ENCODE results near the gene PPP2R1B. TPM values are rescaled to one million over a fixed set of nuclear protein-coding genes. Genes with fewer than 3 reads are reported as not detected.

The PPP2R1B gene
- total and polyA plus RNA-seq, 2 of the 8 experiments (the other 6 are each of a cell fraction or from before 2014, with no cell fraction given): 25.8 to 87.0 TPM

- TF ChIP-seq, protein P1, sequence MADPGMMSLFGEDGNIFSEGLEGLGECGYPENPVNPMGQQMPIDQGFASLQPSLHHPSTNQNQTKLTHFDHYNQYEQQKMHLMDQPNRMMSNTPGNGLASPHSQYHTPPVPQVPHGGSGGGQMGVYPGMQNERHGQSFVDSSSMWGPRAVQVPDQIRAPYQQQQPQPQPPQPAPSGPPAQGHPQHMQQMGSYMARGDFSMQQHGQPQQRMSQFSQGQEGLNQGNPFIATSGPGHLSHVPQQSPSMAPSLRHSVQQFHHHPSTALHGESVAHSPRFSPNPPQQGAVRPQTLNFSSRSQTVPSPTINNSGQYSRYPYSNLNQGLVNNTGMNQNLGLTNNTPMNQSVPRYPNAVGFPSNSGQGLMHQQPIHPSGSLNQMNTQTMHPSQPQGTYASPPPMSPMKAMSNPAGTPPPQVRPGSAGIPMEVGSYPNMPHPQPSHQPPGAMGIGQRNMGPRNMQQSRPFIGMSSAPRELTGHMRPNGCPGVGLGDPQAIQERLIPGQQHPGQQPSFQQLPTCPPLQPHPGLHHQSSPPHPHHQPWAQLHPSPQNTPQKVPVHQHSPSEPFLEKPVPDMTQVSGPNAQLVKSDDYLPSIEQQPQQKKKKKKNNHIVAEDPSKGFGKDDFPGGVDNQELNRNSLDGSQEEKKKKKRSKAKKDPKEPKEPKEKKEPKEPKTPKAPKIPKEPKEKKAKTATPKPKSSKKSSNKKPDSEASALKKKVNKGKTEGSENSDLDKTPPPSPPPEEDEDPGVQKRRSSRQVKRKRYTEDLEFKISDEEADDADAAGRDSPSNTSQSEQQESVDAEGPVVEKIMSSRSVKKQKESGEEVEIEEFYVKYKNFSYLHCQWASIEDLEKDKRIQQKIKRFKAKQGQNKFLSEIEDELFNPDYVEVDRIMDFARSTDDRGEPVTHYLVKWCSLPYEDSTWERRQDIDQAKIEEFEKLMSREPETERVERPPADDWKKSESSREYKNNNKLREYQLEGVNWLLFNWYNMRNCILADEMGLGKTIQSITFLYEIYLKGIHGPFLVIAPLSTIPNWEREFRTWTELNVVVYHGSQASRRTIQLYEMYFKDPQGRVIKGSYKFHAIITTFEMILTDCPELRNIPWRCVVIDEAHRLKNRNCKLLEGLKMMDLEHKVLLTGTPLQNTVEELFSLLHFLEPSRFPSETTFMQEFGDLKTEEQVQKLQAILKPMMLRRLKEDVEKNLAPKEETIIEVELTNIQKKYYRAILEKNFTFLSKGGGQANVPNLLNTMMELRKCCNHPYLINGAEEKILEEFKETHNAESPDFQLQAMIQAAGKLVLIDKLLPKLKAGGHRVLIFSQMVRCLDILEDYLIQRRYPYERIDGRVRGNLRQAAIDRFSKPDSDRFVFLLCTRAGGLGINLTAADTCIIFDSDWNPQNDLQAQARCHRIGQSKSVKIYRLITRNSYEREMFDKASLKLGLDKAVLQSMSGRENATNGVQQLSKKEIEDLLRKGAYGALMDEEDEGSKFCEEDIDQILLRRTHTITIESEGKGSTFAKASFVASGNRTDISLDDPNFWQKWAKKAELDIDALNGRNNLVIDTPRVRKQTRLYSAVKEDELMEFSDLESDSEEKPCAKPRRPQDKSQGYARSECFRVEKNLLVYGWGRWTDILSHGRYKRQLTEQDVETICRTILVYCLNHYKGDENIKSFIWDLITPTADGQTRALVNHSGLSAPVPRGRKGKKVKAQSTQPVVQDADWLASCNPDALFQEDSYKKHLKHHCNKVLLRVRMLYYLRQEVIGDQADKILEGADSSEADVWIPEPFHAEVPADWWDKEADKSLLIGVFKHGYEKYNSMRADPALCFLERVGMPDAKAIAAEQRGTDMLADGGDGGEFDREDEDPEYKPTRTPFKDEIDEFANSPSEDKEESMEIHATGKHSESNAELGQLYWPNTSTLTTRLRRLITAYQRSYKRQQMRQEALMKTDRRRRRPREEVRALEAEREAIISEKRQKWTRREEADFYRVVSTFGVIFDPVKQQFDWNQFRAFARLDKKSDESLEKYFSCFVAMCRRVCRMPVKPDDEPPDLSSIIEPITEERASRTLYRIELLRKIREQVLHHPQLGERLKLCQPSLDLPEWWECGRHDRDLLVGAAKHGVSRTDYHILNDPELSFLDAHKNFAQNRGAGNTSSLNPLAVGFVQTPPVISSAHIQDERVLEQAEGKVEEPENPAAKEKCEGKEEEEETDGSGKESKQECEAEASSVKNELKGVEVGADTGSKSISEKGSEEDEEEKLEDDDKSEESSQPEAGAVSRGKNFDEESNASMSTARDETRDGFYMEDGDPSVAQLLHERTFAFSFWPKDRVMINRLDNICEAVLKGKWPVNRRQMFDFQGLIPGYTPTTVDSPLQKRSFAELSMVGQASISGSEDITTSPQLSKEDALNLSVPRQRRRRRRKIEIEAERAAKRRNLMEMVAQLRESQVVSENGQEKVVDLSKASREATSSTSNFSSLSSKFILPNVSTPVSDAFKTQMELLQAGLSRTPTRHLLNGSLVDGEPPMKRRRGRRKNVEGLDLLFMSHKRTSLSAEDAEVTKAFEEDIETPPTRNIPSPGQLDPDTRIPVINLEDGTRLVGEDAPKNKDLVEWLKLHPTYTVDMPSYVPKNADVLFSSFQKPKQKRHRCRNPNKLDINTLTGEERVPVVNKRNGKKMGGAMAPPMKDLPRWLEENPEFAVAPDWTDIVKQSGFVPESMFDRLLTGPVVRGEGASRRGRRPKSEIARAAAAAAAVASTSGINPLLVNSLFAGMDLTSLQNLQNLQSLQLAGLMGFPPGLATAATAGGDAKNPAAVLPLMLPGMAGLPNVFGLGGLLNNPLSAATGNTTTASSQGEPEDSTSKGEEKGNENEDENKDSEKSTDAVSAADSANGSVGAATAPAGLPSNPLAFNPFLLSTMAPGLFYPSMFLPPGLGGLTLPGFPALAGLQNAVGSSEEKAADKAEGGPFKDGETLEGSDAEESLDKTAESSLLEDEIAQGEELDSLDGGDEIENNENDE (IDR thresholded peaks at IDR 0.05; ENCODE audit: insufficient replicate concordance, low read length): no peak
- no peak for TF ChIP-seq RNF2 (IDR thresholded peaks at IDR 0.05; ENCODE audit: borderline replicate concordance, low read depth, low read length, missing control alignments, poor library complexity, severe bottlenecking)
- no peak for TF ChIP-seq JUN (IDR thresholded peaks at IDR 0.05; ENCODE audit: low read depth, low read length)
- no peak for TF ChIP-seq RBBP5 (IDR thresholded peaks at IDR 0.05; ENCODE audit: borderline replicate concordance, low read depth, low read length)
- no peak for TF ChIP-seq CBX8 (IDR thresholded peaks at IDR 0.05; ENCODE audit: borderline replicate concordance, low read depth, low read length)
- TF ChIP-seq FOSL1 (IDR thresholded peaks at IDR 0.05; ENCODE audit: insufficient read depth, low read depth, low read length): no peak
- TF ChIP-seq RAD21 (IDR thresholded peaks at IDR 0.05 in 1 of 2, conservative IDR thresholded peaks at IDR 0.05 in 1 of 2; ENCODE audit: low read depth in 2 of 2, low read length in 2 of 2): no peak
- TF ChIP-seq, protein P2, sequence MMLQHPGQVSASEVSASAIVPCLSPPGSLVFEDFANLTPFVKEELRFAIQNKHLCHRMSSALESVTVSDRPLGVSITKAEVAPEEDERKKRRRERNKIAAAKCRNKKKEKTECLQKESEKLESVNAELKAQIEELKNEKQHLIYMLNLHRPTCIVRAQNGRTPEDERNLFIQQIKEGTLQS (IDR thresholded peaks at IDR 0.05; ENCODE audit: insufficient read depth, low read depth, low read length): no peak
- no peak for TF ChIP-seq SRF (IDR thresholded peaks at IDR 0.05; ENCODE audit: low read depth, low read length)
- TF ChIP-seq SUZ12 (IDR thresholded peaks at IDR 0.05; ENCODE audit: low read length): no peak
Observed at GRCh38 chr11:111702623-111703022, 63.6 kb downstream of the PPP2R1B start (continued).

Data from H1 (cell line).